GM12872 (cell line): ENCODE data around the gene PBOV1.

ENCODE experiments used
- TF ChIP-seq, protein P1 (sequence below): IDR thresholded peaks from 3 replicates; pipeline ENCODE4 v1.5.1; 2011; ENCODE audit warnings: low read depth, mild to moderate bottlenecking, low read length, moderate library complexity; ENCODE audit not compliant: insufficient read depth

PBOV1 gene

DNA sequence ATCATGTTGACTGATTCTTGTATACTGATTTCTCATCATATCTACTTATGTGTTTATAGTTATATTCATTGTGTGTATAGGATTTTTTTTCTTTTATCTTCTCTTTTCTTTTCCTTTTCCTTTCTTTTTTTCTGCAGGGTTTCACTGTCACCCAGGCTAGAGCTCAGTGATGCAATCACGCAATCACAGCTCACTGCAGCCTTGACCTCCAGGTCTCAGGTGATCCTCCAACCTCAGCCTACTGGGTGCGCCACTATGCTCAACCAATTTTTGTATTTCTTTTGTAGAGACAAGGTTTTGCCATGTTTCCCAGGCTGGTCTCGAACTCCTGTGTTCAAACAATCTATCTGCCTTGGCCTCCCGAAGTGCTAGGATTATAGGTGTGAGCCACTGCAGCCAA, 1.6 kb upstream of the PBOV1 start:
- TF ChIP-seq, protein P1, sequence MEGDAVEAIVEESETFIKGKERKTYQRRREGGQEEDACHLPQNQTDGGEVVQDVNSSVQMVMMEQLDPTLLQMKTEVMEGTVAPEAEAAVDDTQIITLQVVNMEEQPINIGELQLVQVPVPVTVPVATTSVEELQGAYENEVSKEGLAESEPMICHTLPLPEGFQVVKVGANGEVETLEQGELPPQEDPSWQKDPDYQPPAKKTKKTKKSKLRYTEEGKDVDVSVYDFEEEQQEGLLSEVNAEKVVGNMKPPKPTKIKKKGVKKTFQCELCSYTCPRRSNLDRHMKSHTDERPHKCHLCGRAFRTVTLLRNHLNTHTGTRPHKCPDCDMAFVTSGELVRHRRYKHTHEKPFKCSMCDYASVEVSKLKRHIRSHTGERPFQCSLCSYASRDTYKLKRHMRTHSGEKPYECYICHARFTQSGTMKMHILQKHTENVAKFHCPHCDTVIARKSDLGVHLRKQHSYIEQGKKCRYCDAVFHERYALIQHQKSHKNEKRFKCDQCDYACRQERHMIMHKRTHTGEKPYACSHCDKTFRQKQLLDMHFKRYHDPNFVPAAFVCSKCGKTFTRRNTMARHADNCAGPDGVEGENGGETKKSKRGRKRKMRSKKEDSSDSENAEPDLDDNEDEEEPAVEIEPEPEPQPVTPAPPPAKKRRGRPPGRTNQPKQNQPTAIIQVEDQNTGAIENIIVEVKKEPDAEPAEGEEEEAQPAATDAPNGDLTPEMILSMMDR, result no peak

DNA sequence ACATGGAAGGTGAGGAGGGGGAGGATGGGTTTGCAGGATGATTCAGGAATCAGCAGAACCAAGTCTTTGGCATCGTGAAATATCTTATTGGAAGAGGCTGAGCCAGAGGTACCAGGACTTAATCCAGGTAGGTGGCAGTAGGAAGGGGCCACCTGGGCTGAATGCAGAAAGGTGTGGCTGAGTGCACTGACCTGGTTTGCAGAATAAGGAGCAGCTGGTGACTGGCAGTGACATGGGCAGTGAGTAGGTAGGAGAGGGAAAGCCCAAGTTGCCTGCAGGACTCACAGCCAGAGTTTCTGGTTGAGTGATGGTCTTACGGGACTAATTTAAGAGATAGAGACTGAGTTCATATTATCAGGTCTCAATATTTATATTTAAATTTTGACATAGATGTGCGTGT, 1.1 kb upstream of the PBOV1 start:
- TF ChIP-seq, protein P1, result no peak

DNA sequence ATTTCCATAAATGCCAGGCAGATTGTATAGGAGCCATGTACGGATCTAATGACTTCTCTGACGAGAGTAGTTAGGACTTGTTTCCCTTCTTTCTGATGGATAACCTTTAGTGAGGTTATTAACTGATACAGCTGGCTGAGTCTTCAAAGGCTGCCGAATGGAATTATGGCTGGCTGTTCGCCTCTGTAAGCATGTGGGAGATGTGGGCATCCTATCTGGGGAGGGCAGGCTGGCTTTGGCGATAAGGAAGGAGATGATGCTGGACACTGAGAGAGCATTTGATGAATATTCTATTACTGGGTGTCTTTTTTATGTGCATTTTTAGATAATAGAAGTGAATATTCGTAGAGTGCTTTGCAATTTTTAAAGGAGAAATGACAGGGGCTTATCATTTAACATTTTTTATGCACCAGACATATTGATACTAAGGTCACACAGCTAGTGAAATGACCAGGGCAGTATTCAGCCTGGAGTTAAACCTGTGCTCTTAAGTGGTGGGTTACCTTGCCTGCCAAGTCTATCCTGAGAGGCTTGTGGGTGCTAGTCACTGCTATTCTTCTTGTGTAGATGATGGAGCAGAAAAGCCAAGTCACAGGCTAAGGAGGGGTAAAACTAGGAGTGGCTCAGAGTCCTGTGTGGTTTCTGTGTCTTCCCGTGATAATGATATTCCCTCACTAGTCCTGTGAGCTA, 3.1 kb downstream of the PBOV1 start:
- TF ChIP-seq, protein P1, result no peak

DNA sequence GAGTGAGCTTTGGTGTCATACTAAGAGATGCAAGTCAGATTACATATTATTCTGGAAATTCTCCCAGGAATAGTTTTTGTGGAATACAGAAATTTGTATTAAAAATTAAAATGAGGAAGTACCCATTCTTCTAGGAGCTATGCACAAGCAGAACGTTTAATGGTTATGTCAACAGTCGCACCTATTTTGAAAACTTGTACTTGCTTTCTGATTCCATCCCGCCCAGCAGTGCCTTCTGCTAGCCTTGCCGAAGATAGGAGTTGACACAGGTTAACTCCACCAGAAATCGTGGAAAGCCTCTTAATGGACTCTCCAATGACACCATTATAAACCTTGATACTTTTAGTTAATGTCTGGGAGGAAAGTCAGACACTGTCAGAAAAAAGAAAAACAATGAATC, 6.7 kb downstream of the PBOV1 start:
- TF ChIP-seq, protein P1, result no peak

DNA sequence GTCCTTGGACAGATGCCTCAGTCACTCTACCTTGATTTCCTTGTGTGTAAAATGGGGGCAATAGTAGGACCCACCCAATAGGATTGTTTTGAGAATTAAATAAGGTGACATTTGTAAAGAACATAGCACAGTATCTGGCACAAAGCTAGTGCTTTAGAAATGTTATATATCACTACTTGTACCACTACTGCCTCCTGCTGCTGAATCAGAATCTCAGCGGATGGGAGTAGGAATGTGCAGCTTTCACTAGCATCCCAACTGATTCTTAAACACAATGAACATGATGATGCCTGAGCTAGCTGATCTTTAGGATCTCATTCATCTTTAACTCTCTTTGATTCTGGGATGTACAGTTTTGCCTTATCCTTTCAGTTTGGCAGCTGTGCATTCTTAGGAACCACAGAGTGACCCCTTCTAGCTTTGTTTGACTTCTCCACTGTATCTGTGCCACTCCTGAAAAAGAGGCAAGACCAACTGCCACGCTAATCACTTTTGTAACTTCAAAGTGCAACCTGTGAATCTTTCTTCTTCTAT, 7.2 kb downstream of the PBOV1 start:
- TF ChIP-seq, protein P1, result 0 out of 3 replicates have a peak, but pooled peaks have one; percentile 7

DNA sequence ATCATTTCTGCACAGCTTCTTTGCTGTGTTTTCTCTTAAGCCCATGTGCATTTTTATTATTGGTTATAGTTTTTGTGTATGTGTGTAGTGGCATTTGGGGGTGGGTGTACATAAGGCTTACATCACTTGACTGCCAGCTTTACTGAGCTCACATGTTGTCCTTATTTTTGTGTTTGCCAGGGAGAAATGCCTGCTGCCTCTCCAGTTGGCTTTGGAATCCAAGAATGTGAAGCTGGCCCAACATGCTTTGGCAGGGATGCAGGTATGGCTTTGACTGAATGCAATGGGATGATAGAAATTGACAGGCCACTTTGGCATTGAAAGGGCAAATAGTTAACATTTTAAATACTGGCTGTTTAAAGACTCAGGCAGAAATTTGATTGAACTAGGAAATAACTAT, 11.4 kb downstream of the PBOV1 start:
- TF ChIP-seq, protein P1, result no peak

DNA sequence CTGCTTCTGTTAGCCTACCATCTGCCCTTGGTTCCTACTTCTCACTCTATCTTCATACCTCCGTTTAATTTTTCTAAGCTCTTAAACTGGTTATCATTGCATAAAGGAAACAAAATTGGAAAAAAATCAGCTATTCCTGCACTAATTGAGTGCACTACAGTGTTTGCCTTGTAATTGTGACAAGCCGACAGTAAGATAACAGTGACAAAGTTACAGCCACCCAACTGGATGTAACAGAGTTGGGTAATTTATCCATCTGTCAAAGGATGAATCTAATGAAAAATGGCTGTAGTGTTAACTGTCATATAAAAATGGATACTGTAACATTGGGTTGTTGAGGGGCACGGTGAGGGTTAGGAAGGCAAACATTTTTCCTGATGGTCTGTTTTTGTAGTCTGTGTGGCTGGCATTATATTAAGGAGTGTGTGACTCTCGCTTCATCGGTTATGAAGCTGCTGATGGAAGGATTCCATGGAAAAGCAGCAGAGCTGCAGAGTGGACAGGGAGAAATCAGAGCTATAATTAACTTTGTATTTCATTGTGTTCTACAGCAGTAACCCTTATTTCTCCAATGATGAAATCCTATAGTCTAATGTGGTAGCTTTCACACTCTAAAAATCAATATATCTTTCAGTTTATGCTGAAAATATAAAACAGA, 12.7 kb downstream of the PBOV1 start:
- TF ChIP-seq, protein P1, result no peak
